A549 (cell line): ENCODE measurements around the gene ROS1. TPM values are rescaled to one million over a fixed set of nuclear protein-coding genes. Genes with fewer than 3 reads are reported as not detected.

Experiments
- ATAC-seq, 2 experiments: fragments of 200-7000 bp in 1 of 2; fragments of >200 bp in 1 of 2; cut with Nextera tagmentation in 1 of 2; cut with Tn5 transposase in 1 of 2; 3 replicates each; pipeline versions ENCODE4 v1.8.0 to v1.9.1; 2018 to 2020; ENCODE audit warnings: mild to moderate bottlenecking in 1 of 2, moderate library complexity in 1 of 2
- CTCF ChIA-PET: fragments of 300-600 bp; sonication (Branson Sonifier 250); formaldehyde crosslinking; extraction: SDS; loops from one replicate; lab custom pipeline; 2021; ENCODE audit warnings: antibody characterized with exemption, inconsistent platforms; lab: Yijun Ruan, JAX
- POLR2A ChIA-PET: fragments of 350-600 bp; formaldehyde crosslinking; extraction: SDS; loops from one replicate; lab custom pipeline; 2021; ENCODE audit warnings: antibody characterized with exemption, inconsistent platforms; lab: Yijun Ruan, JAX
- DNase-seq, 2 experiments: peaks; one replicate each; pipeline versions ENCODE4 v3.0.0 to v3.0.0-alpha.2; 2011 to 2016; ENCODE audit warnings: low read depth in 1 of 2, low spot score in 1 of 2
- FAIRE-seq: peaks from 2 replicates; lab custom pipeline; 2011; peaks lifted over from hg19 to GRCh38; lab: Jason Lieb, UNC
- H3K27ac ChIP-seq, 2 experiments: fragments of >200 bp; sonication (Bioruptor Twin); formaldehyde crosslinking; 3 replicates each; pipeline ENCODE4 v1.5.1; 2016 to 2017
- H3K4me1 ChIP-seq: fragments of >200 bp; sonication (Bioruptor Twin); formaldehyde crosslinking; 3 replicates; pipeline ENCODE4 v1.6.1; 2016
- H3K4me2 ChIP-seq: fragments of >200 bp; sonication (Bioruptor Twin); formaldehyde crosslinking; 3 replicates; pipeline ENCODE4 v1.6.1; 2016
- H3K4me3 ChIP-seq: fragments of >200 bp; sonication (Bioruptor Twin); formaldehyde crosslinking; 3 replicates; pipeline ENCODE4 v1.5.1; 2016
- H3K9me3 ChIP-seq: fragments of >200 bp; sonication (Bioruptor Twin); formaldehyde crosslinking; 3 replicates; pipeline ENCODE4 v1.6.1; 2016
- BHLHE40 ChIP-seq: IDR thresholded peaks from 2 replicates; pipeline ENCODE4 v1.6.1; 2012; ENCODE audit warnings: low read depth, low read length, inconsistent platforms
- CEBPB ChIP-seq, 2 experiments: fragments of >200 bp in 1 of 2; sonication (Bioruptor Twin) in 1 of 2; formaldehyde crosslinking in 1 of 2; IDR thresholded peaks; 2 replicates each; pipeline ENCODE4 v1.6.1; 2012 to 2016
- CHD2 ChIP-seq: fragments of 150-350 bp; IDR thresholded peaks from 2 replicates; pipeline ENCODE4 v1.6.1; 2014; ENCODE audit warnings: low read length; ENCODE audit not compliant: partially characterized antibody
- CHD4 ChIP-seq: fragments of 200-600 bp; sonication (generic); IDR thresholded peaks from 2 replicates; pipeline ENCODE4 v1.6.1; 2016; ENCODE audit warnings: antibody characterized with exemption, mild to moderate bottlenecking, borderline replicate concordance
- ESRRA ChIP-seq: fragments of 150-350 bp; IDR thresholded peaks from 2 replicates; pipeline ENCODE4 v1.6.1; 2014; ENCODE audit warnings: mild to moderate bottlenecking, low read length, borderline replicate concordance
- GATA3 ChIP-seq: IDR thresholded peaks from 2 replicates; pipeline ENCODE4 v1.6.1; 2012; ENCODE audit warnings: borderline replicate concordance
- HOXB5 ChIP-seq: fragments of 250-450 bp; sonication (Bioruptor Pico); IDR thresholded peaks from 2 replicates; pipeline ENCODE4 v1.5.0; 2020; ENCODE audit warnings: mild to moderate bottlenecking, moderate library complexity
- KDM1A ChIP-seq: fragments of 200-600 bp; sonication (generic); IDR thresholded peaks from 2 replicates; pipeline ENCODE4 v1.6.1; 2016; ENCODE audit warnings: low read depth, mild to moderate bottlenecking
- KDM5A ChIP-seq: fragments of 200-600 bp; sonication (generic); IDR thresholded peaks from 2 replicates; pipeline ENCODE4 v1.6.1; 2016; ENCODE audit warnings: antibody characterized with exemption, mild to moderate bottlenecking
- NFE2L2 ChIP-seq: fragments of 150-350 bp; conservative IDR thresholded peaks from 2 replicates; pipeline ENCODE4 v1.6.1; 2014; ENCODE audit warnings: low read length
- PHF8 ChIP-seq: fragments of 200-600 bp; sonication (generic); IDR thresholded peaks from 2 replicates; pipeline ENCODE4 v1.6.1; 2016; ENCODE audit warnings: low read depth, mild to moderate bottlenecking, antibody characterized with exemption, moderate library complexity, borderline replicate concordance
- RARB ChIP-seq: fragments of 250-450 bp; sonication (Bioruptor Pico); IDR thresholded peaks from 2 replicates; pipeline ENCODE4 v1.8.0; 2021; ENCODE audit warnings: mild to moderate bottlenecking, moderate library complexity
- RFX5 ChIP-seq: fragments of 450-650 bp; IDR thresholded peaks from 2 replicates; pipeline ENCODE4 v1.7.1; 2014; ENCODE audit warnings: antibody characterized with exemption, mild to moderate bottlenecking, moderate library complexity
- RNF2 ChIP-seq: fragments of 200-600 bp; sonication (generic); IDR thresholded peaks from 2 replicates; pipeline ENCODE4 v1.6.1; 2016; ENCODE audit warnings: low read depth, mild to moderate bottlenecking, antibody characterized with exemption, moderate library complexity, borderline replicate concordance
- SMC3 ChIP-seq: fragments of >200 bp; sonication (Bioruptor Twin); formaldehyde crosslinking; IDR thresholded peaks from 3 replicates; pipeline ENCODE4 v1.6.1; 2018; ENCODE audit warnings: inconsistent platforms
- TP53 ChIP-seq: fragments of 250-450 bp; sonication (Bioruptor Pico); IDR thresholded peaks from 2 replicates; pipeline ENCODE4 v1.5.0; 2021; ENCODE audit warnings: mild to moderate bottlenecking, moderate library complexity
- USF2 ChIP-seq: fragments of 450-650 bp; IDR thresholded peaks from 2 replicates; pipeline ENCODE4 v1.6.1; 2014; ENCODE audit warnings: antibody characterized with exemption
- ZSCAN20 ChIP-seq: fragments of 250-450 bp; sonication (Bioruptor Pico); IDR thresholded peaks from 2 replicates; pipeline ENCODE4 v1.8.0; 2022; ENCODE audit warnings: mild to moderate bottlenecking, moderate library complexity
- WGBS: methylation state at CpG from one replicate; pipeline ENCODE4 v1.1.6; 2017; ENCODE audit errors: missing lambda C conversion rate; 5-methylcytosine and 5-hydroxymethylcytosine counted together
- polyA plus RNA-seq, 4 experiments: library from polyadenylated mRNA; depleted of rRNA in 3 of 4; stranded (reverse); fragments of >200 nt; fragmentation: RNase III in 1 of 4; extraction: RNeasy Plus Mini Kit Qiagen cat#74134 plus additional on column Dnase treatment in 1 of 4; gene quantifications; 2 replicates in 3 of 4; 3 replicates in 1 of 4; pipeline ENCODE4 v1.2.3, GENCODE V29; 2011 to 2017
- TF ChIP-seq, protein P1 (sequence below): fragments of >200 bp; sonication (Bioruptor Twin); formaldehyde crosslinking; IDR thresholded peaks from 2 replicates; pipeline ENCODE4 v1.6.1; 2016
- TF ChIP-seq, protein P2 (sequence below): fragments of >200 bp; sonication (Bioruptor Twin); formaldehyde crosslinking; IDR thresholded peaks from 3 replicates; pipeline ENCODE4 v1.5.1; 2016
- TF ChIP-seq, protein P3 (sequence below): IDR thresholded peaks from 2 replicates; pipeline ENCODE4 v1.6.1; 2012

The ROS1 gene
- polyA plus RNA-seq, 2 of the 4 experiments (the other 2 are of a cell fraction): 0.17 to 0.18 TPM

- CTCF ChIA-PET: no interaction called here
- H3K4me3 ChIP-seq: no peak overlapping the region
- H3K27ac ChIP-seq: no peak overlapping the region
- FAIRE-seq (no peak), DNase-seq (no peak), ATAC-seq (no peak)
- POLR2A ChIA-PET: no interaction called here
- no peak for TF ChIP-seq NFE2L2
- TF ChIP-seq RNF2: no peak
- no peak for TF ChIP-seq PHF8
- no peak for TF ChIP-seq RARB (CRISPR knock-in tag)
- TF ChIP-seq BHLHE40: no peak
- no peak for TF ChIP-seq SMC3
- TF ChIP-seq HOXB5 (CRISPR knock-in tag): no peak
- no peak for TF ChIP-seq CEBPB (IDR thresholded peaks at IDR 0.05)
- TF ChIP-seq TP53 (CRISPR knock-in tag): no peak
- TF ChIP-seq ZSCAN20: no peak
- TF ChIP-seq, protein P1, sequence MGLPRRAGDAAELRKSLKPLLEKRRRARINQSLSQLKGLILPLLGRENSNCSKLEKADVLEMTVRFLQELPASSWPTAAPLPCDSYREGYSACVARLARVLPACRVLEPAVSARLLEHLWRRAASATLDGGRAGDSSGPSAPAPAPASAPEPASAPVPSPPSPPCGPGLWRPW: no peak
- TF ChIP-seq ESRRA: no peak
- no peaks in the 10 kb centered on the region for H3K4me1 ChIP-seq
- no peak overlapping the region for H3K4me2 ChIP-seq
- 5% methylated on average over 1 of the region's 1 CpG for WGBS
- no peaks in the 10 kb centered on the region for H3K9me3 ChIP-seq
Measured at GRCh38 chr6:117338567-117338966, 87.2 kb downstream of the ROS1 start.

- no peak for ATAC-seq
- FAIRE-seq: no peak
- no peaks in the 10 kb centered on the region for H3K4me1 ChIP-seq
- no peaks in the 10 kb centered on the region for H3K9me3 ChIP-seq
- H3K4me3 ChIP-seq: no peak overlapping the region
- no CpG with 5 or more reads among the region's 7 CpGs for WGBS
- CTCF ChIA-PET: no interaction called here
- TF ChIP-seq, protein P2, sequence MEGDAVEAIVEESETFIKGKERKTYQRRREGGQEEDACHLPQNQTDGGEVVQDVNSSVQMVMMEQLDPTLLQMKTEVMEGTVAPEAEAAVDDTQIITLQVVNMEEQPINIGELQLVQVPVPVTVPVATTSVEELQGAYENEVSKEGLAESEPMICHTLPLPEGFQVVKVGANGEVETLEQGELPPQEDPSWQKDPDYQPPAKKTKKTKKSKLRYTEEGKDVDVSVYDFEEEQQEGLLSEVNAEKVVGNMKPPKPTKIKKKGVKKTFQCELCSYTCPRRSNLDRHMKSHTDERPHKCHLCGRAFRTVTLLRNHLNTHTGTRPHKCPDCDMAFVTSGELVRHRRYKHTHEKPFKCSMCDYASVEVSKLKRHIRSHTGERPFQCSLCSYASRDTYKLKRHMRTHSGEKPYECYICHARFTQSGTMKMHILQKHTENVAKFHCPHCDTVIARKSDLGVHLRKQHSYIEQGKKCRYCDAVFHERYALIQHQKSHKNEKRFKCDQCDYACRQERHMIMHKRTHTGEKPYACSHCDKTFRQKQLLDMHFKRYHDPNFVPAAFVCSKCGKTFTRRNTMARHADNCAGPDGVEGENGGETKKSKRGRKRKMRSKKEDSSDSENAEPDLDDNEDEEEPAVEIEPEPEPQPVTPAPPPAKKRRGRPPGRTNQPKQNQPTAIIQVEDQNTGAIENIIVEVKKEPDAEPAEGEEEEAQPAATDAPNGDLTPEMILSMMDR: no peak
- TF ChIP-seq RFX5 (no peak), ZSCAN20 (no peak), GATA3 (no peak), KDM5A (no peak), RNF2 (no peak), ESRRA (no peak), CHD2 (no peak), BHLHE40 (no peak), USF2 (no peak), KDM1A (no peak)
- TF ChIP-seq, protein P3, sequence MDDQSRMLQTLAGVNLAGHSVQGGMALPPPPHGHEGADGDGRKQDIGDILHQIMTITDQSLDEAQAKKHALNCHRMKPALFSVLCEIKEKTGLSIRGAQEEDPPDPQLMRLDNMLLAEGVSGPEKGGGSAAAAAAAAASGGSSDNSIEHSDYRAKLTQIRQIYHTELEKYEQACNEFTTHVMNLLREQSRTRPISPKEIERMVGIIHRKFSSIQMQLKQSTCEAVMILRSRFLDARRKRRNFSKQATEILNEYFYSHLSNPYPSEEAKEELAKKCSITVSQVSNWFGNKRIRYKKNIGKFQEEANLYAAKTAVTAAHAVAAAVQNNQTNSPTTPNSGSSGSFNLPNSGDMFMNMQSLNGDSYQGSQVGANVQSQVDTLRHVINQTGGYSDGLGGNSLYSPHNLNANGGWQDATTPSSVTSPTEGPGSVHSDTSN: no peak
- H3K4me2 ChIP-seq: no peak overlapping the region
- no peak for DNase-seq
- no peak overlapping the region for H3K27ac ChIP-seq
- POLR2A ChIA-PET: no interaction called here
Measured at GRCh38 chr6:117329926-117330325, 95.8 kb downstream of the ROS1 start.

GRCh38 chr6:117328500-117328899, 97.2 kb downstream of the ROS1 start:
- no peak for ATAC-seq
- Histone ChIP-seq H3K9me3 (no peaks in the 10 kb centered on the region), H3K4me3 (no peak overlapping the region), H3K27ac (no peak overlapping the region), H3K4me2 (no peak overlapping the region), H3K4me1 (no peaks in the 10 kb centered on the region)
- no peak for FAIRE-seq
- POLR2A ChIA-PET: no interaction called here
- no peak for DNase-seq
- TF ChIP-seq CHD4: no peak
- CTCF ChIA-PET: no interaction called here
- WGBS: 39% methylated on average over 4 of the region's 4 CpGs
